NCI-H146 (cell line): ENCODE results near the gene TMEM47.
A peak's percentile ranks its signal among the peaks of the same experiment; 100 is the strongest.

Source experiments
- DNase-seq: peaks from one replicate; lab custom pipeline; 2025; lab: John Stamatoyannopoulos, UW

Gene TMEM47

GRCh38 chrX:34656842-34657725 lies at the start of gene TMEM47:
TSS of gene TMEM47 (minus strand) at chrX:34657285. CDS start at chrX:34657029, 256 bp downstream.
- DNase-seq, result peak; percentile 60

GRCh38 chrX:34687095-34687494 lies 30.0 kb upstream of the TMEM47 start:
- no peak for DNase-seq

GRCh38 chrX:34659575-34659974 lies 2.5 kb upstream of the TMEM47 start:
- DNase-seq, result no peak

- no peak for DNase-seq
Observed at GRCh38 chrX:34658326-34658725, 1.2 kb upstream of the TMEM47 start.

- no peak for DNase-seq
Observed at GRCh38 chrX:34657726-34658070, 613 bp upstream of the TMEM47 start.

- no peak for DNase-seq
Observed at GRCh38 chrX:34656467-34656841, 631 bp downstream of the TMEM47 start.

GRCh38 chrX:34655501-34656455 lies 1.3 kb downstream of the TMEM47 start:
- DNase-seq, result no peak

GRCh38 chrX:34654696-34655490 lies 2.2 kb downstream of the TMEM47 start:
- DNase-seq, result no peak

GRCh38 chrX:34653811-34654210 lies 3.3 kb downstream of the TMEM47 start:
- no peak for DNase-seq

- no peak for DNase-seq
Observed at GRCh38 chrX:34642849-34643248, 14.2 kb downstream of the TMEM47 start.

- DNase-seq, result peak; percentile 8
Observed at GRCh38 chrX:34638116-34638515, 19.0 kb downstream of the TMEM47 start.

GRCh38 chrX:34634349-34634748 lies 22.7 kb downstream of the TMEM47 start:
- no peak for DNase-seq

- DNase-seq, result no peak
Observed at GRCh38 chrX:34632384-34632783, 24.7 kb downstream of the TMEM47 start.

GRCh38 chrX:34631479-34632220 lies 25.4 kb downstream of the TMEM47 start:
- DNase-seq, result no peak

GRCh38 chrX:34629572-34629971 lies 27.5 kb downstream of the TMEM47 start:
- DNase-seq, result no peak

- no peak for DNase-seq
Observed at GRCh38 chrX:34624416-34624815, 32.7 kb downstream of the TMEM47 start.

- no peak for DNase-seq
Observed at GRCh38 chrX:34619920-34620319, 37.2 kb downstream of the TMEM47 start.

- no peak for DNase-seq
Observed at GRCh38 chrX:34612036-34612435, 45.0 kb downstream of the TMEM47 start.

GRCh38 chrX:34598362-34598761 lies 58.7 kb downstream of the TMEM47 start:
- DNase-seq, result no peak

- no peak for DNase-seq
Observed at GRCh38 chrX:34586936-34587335, 70.1 kb downstream of the TMEM47 start.

GRCh38 chrX:34586346-34586911 lies 70.7 kb downstream of the TMEM47 start:
- DNase-seq, result no peak
